GM21367 (cell line): ENCODE measurements around the gene TNFSF4.
A peak's percentile ranks its signal among the peaks of the same experiment; 100 is the strongest.

Source experiments
- ATAC-seq: cut with Tn5 transposase; IDR thresholded peaks from one replicate; pipeline ENCODE4 v1.9.1; 2021; ENCODE audit not compliant: unreplicated experiment

The TNFSF4 gene

DNA sequence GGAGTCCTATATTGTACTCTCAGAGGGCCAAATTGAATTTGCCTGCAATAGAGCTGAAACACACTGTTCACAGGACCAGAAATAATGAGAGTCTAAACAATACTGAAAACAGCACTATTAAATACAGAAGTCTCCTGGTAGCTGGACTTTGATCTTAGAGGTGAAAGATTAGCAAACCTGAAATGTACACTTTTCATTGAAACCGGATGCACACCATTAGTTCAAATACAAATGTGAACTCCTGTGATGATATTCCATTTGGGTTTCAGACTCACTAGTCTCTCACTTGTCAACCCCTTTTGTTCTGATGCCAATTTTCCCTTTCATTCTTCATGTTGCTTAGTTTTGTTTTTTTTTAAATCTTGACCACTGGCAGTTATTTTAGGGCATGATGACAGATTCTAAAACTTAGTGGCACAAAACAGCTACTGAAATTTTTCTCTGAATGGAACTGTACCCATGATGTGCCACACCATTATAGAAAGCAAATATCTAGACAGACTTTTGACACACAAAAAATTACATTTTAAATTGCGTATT is 5.9 kb upstream of the TNFSF4 start:
- peak; percentile 72 for ATAC-seq

- ATAC-seq, result no peak
Measured at GRCh38 chr1:173210716-173211231, 3.6 kb upstream of the TNFSF4 start.

GRCh38 chr1:173210283-173210682 is 3.2 kb upstream of the TNFSF4 start:
- ATAC-seq, result no peak

GRCh38 chr1:173208868-173209267 is 1.7 kb upstream of the TNFSF4 start:
- ATAC-seq, result no peak

- no peak for ATAC-seq
Measured at GRCh38 chr1:173208146-173208545, 1.0 kb upstream of the TNFSF4 start.

DNA sequence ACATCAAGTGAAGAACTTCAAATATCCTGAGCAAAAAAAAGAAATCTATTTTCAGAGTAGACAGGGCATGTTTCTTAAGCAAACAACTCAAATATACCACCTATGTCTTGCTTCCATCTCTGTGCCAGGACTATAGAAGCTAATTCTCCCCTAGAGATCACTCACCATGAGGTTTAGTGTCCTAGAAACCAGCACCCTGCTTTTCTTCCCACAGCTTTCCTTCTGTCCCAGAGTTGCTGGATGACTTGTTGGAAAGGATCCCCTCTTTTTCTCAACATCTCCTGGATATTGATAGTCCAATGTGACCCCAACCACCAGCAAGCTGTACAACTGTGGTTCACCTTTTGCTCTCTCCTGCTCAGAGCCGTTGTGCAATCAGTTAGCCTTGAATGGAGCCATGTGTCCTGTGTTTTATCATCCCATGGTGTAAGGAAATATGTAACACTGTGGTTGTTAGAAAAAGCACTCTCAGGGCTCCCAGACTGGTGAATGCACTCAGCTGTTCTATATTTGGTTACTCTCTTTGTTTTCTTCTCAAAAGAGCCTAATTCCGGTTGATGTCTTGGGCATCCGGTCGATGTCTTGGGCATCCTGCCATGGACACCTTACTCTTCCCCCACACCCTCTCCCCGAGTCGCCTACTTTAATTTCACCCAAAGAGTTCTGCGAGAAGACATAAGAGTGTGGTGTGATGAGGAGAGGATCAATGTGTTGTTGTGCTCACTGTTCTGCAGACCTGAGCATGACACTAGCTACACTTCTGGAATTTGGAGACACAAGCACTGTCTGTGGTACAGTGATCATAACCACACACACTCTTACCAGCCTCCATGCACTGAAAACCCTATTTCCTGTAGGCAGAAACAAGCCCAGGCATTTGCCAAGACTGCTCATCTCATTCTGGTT is 1.7 kb downstream of the TNFSF4 start:
- no peak for ATAC-seq

GRCh38 chr1:173204693-173205092 is 2.4 kb downstream of the TNFSF4 start:
- ATAC-seq, result no peak

- ATAC-seq, result no peak
Measured at GRCh38 chr1:173202424-173203145, 4.5 kb downstream of the TNFSF4 start.

- no peak for ATAC-seq
Measured at GRCh38 chr1:173201969-173202368, 5.2 kb downstream of the TNFSF4 start.

- ATAC-seq, result peak; percentile 80
Measured at GRCh38 chr1:173195596-173196088, 11.5 kb downstream of the TNFSF4 start.

DNA sequence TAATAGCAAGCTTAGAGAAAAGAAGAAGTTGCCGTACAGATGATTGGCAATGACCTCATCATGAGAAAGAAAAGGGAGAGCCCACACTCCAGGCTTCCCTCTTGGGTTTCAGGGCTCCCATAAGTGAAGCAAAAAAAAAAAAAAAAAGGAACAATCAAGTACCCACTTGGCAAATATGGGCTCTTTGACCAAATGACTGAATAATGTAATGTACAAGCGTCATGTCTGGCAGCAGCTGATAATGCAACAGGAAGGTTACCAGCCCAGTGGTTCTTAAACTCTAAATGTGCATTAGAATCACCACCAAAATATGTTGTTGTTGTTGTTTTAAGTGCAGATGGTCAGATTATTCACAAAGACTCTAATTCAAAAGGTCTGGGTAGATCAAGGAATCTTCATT is 13.5 kb downstream of the TNFSF4 start:
- no peak for ATAC-seq

DNA sequence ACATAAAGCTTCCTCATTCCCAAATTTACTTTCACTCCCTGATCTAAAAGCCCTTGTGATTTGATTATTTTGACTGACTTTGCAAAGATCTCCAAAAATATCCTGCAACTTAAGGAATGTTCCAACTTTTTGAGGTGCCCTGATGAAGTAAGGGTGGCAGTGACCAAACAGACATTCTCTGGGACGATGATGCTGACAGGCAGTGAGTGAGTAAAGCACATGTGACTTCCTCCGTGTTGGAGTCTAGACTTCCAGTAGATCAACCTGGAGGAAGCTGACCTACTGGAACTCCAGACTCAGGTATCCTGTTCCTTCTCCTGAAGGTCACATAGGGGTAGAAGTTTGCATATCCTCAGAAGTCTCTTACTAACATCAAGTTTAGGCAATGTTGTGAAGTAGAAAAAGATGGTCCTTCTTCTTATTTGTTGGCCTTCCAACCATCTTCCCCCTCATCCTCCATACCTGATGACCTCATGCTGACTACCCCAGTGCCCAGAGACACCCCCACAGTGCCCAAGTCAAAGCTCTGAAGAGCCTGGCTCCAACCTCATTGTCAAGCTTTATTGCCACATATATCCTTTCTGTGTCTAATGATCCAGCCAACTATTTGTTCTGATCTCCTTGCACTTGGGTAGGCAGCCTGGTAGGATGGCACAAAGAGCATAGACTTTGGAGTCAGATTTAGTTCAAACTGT is 16.0 kb downstream of the TNFSF4 start:
- ATAC-seq, result no peak

DNA sequence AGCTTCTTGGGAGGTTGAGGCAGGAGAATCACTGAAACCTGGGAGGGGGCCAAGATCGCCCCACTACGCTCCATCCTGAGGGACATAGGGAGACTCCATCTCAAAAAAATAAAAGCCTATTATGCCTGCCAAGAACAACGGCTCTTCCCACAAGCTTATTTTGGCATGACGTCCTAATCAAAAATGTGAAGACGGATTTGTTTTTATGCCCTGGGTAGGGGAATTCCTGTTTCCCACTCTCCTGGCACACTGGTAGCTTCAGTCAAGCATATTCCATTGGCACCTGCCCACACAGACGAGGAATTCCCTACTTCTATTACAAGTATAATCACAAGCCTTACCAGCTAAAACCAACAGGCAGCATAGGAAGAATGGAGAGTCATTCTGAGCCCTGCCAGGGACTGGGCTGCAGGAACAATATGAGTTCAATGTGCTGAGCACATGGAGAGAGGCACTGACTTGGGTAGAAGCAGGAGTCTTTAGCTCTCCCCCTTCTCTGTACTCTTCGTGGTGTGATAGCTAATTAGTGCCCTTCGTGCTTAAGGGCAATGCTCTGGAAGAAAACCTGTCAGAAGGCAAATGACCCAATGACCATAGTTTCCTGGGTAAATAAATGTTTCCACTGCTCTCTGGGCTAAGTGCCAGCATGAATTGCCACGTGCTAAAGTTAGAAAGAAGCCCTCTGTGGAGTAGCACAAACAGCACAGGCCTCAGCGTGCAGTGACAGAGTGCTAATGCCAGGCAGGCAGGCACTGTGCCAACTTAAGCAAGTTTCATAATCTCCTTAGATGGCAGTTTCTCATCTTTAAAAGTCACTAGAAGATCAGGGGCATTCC is 16.8 kb downstream of the TNFSF4 start:
- no peak for ATAC-seq

- ATAC-seq, result no peak
Measured at GRCh38 chr1:173187671-173188237, 19.4 kb downstream of the TNFSF4 start.

- no peak for ATAC-seq
Measured at GRCh38 chr1:173181791-173182190, 25.3 kb downstream of the TNFSF4 start.

DNA sequence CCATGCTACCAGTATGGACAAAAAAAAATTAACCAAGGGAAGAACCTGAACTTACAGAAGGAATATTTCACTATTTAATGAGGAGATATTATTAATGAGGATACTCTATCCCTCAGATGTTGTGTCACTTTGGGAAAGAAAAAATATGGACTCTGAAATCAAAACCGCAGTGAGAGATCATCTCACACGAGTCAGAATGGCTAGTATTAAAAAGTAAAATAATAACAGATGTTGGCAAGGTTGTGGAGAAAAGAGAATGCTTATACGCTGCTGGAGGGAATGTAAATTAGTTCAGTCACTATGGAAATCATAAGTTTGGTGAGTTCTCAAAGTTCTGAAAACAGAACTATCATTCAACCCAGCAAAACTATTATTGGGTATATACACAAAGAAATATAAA is 30.9 kb downstream of the TNFSF4 start:
- ATAC-seq, result no peak

DNA sequence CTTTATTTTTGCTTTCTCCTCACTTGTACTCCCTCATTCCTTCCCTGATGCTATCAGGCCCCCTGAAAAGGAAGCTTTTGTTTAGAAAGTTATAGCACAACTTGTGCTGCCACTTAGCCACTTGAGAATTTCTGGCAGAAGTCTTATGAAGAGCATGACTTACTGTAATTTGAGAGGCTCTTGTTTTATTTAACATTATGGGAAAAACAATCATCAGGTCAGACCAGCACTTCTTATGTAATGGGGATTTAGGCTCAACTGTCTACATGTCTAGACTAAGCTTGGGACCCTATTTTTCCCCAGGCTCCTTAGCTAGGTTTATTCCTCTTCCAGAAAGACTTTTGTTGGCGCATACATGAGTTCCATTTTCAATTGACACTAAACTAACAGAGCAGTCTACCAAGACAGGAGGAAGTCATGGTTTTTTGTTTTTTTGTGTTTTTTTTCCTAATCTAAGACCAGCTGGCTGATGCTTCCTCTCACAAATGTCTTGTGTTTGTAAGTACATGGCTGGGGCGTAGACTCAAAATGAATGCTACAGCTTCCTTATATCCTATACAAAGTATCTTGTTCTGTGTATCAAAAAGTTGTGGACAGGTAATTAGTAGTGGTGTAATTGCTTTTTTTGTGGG is 31.5 kb downstream of the TNFSF4 start:
- ATAC-seq, result no peak

GRCh38 chr1:173173388-173173787 is 33.7 kb downstream of the TNFSF4 start:
- no peak for ATAC-seq

- ATAC-seq, result no peak
Measured at GRCh38 chr1:173171152-173171551, 36.0 kb downstream of the TNFSF4 start.
